Thyroid gland (tissue), 4 donors: Measurements from ENCODE around the gene ZC3H12A.

Source experiments
- CTCF ChIP-seq, 6 experiments: fragments of 200-600 bp in 3 of 6; fragments of 450-650 bp in 3 of 6; sonication (generic) in 3 of 6; IDR thresholded peaks; one replicate each; pipeline ENCODE4 v1.5.1; 2016 to 2019; ENCODE audit warnings: antibody characterized with exemption in 6 of 6, mild to moderate bottlenecking in 2 of 6, inconsistent platforms in 1 of 6, moderate library complexity in 1 of 6
- POLR2A ChIP-seq, 2 donors: fragments of 450-650 bp; IDR thresholded peaks; one replicate each; pipeline ENCODE4 v1.6.1; 2017; ENCODE audit warnings: antibody characterized with exemption in 2 of 2, mild to moderate bottlenecking in 2 of 2, moderate library complexity in 1 of 2

GRCh38 chr1:37476460-37477197, 2.2 kb downstream of the ZC3H12A start:
- TF ChIP-seq CTCF (IDR thresholded peaks at IDR 0.05) (no peak), POLR2A (IDR thresholded peaks at IDR 0.05) (no peak)
